Measurements from ENCODE around the gene BAMBI.

BAMBI gene, protein sequence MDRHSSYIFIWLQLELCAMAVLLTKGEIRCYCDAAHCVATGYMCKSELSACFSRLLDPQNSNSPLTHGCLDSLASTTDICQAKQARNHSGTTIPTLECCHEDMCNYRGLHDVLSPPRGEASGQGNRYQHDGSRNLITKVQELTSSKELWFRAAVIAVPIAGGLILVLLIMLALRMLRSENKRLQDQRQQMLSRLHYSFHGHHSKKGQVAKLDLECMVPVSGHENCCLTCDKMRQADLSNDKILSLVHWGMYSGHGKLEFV

DNA sequence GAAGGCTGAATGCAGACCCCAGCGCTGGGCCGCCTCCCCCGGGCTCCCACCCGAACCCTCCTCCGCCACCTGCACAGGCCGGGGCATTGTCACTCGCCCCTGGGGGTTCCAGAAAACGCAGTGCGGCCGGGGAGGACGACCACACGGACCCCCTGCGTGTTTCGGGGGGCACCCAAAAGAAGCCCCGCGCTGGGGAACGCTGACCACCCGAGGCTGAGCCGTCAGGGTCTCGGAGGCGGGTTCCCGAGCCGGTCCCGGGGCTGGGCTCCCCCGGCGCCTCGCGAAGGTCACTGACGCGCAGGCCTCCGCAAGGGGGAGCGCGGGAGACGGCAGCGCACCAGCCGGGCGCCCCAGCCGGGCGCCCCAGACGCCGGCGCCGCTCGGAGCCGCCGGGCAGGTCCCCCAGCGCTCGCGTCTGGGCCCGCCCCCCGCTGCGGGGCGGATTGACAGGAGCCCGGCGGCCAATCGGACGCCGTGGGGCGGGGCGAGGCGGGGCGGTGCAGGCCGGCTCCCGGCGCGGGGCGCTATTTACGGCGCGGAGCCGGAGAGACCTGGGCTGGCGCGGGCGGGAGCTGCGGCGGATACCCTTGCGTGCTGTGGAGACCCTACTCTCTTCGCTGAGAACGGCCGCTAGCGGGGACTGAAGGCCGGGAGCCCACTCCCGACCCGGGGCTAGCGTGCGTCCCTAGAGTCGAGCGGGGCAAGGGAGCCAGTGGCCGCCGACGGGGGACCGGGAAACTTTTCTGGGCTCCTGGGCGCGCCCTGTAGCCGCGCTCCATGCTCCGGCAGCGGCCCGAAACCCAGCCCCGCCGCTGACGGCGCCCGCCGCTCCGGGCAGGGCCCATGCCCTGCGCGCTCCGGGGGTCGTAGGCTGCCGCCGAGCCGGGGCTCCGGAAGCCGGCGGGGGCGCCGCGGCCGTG is at the start of gene BAMBI:
BAMBI (plus strand) TSS at position 554 of the 920 bp plus-strand sequence. CDS start 377 bp downstream, outside the sequence.
- Mint-ChIP-seq H3K27ac (peak within 1 kb of the TSS; percentile 49), H3K4me1 (peaks cover 51% of the 10 kb centered on the region), H3K4me3 (peak within 1 kb of the TSS; percentile 96), H3K27me3 (ENCODE audit: low read depth, poor library complexity) (peaks cover 13% of the 10 kb centered on the region), H3K36me3 (ENCODE audit: low read depth) (peaks cover 5% of the 10 kb centered on the region), H3K9me3 (no peaks in the 10 kb centered on the region)
- peak; percentile 96 for DNase-seq
- TF ChIP-seq, protein P1, sequence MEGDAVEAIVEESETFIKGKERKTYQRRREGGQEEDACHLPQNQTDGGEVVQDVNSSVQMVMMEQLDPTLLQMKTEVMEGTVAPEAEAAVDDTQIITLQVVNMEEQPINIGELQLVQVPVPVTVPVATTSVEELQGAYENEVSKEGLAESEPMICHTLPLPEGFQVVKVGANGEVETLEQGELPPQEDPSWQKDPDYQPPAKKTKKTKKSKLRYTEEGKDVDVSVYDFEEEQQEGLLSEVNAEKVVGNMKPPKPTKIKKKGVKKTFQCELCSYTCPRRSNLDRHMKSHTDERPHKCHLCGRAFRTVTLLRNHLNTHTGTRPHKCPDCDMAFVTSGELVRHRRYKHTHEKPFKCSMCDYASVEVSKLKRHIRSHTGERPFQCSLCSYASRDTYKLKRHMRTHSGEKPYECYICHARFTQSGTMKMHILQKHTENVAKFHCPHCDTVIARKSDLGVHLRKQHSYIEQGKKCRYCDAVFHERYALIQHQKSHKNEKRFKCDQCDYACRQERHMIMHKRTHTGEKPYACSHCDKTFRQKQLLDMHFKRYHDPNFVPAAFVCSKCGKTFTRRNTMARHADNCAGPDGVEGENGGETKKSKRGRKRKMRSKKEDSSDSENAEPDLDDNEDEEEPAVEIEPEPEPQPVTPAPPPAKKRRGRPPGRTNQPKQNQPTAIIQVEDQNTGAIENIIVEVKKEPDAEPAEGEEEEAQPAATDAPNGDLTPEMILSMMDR (IDR thresholded peaks at IDR 0.05) = peak; percentile 38

DNA sequence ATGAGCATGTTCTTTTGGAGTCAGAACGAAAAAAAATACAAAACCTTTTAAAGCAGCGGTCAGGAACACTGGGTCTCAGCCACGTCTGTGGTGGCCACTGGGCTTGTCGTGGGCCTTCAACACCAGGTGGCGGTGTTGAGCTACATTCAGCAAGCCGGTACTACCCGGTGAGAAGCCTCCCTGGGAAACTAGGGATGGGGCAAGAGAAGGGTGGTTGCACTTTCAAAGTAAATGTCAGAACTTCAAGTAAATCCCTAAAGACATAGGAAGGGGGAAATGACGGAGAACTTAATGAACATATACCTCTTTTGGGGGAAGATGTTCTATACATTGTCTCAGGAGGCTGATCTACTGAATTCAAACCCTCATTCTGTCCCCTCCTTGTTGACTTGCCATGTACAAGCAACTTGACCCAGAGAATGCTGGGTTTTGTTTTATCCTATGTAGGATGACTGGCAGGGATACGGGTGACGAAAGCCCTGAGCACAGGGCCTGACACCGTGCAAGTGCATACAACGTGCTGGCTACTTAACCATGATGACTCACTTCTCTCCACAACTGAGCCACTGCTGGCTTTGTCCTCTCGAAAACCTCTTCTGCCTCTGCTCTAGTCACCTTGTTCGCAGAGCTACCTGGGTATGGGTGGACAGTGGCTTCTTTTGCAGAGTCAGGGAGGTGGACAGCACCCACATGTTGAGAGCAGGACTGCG is 49.0 kb upstream of the BAMBI start:
- no peak overlapping the region for H3K4me3 Mint-ChIP-seq
- peaks cover 7% of the 10 kb centered on the region for H3K27me3 Mint-ChIP-seq (ENCODE audit: low read depth, poor library complexity)
- no peak overlapping the region for H3K27ac Mint-ChIP-seq
- TF ChIP-seq, protein P1 (IDR thresholded peaks at IDR 0.05) = peak; percentile 82
- peaks cover 3% of the 10 kb centered on the region for H3K36me3 Mint-ChIP-seq (ENCODE audit: low read depth)
- H3K9me3 Mint-ChIP-seq = no peaks in the 10 kb centered on the region
- peak; percentile 85 for DNase-seq
- peaks cover 5% of the 10 kb centered on the region for H3K4me1 Mint-ChIP-seq

DNA sequence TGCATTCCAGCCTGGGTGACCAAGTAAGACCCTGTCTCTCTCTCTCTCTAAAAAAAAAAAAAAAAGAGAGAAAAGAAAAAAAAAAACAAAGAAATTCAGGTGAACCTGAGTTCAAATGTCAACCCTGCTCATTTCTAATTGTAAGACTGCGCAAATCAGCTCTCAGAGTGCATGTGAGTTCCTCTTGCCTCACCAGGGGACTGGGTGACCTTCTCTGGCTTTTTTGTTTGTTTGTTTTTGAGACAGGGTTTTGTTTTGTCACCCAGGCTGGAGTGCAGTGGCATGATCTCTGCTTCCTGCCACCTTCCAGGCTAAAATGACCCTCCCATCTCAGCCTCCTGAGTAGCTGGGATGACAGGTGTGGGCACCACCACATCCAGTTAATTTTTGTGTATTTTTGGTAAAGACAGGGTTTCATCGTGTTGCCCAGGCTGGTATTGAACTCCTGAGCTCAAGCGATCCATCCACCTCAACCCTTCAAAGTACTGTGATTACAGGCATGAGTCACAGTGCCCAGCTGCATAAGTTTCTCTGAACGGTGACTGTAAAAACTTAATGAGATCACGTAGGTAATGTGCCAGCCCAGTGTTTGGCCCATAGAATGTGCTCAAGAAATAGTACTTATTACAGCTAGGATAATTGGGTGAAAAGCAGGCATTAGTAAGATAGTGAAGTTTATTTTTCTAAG is 45.3 kb upstream of the BAMBI start:
- Mint-ChIP-seq H3K4me1 (peaks cover 12% of the 10 kb centered on the region), H3K27me3 (ENCODE audit: low read depth, poor library complexity) (peaks cover 3% of the 10 kb centered on the region), H3K36me3 (ENCODE audit: low read depth) (no peaks in the 10 kb centered on the region), H3K4me3 (no peak overlapping the region), H3K9me3 (no peaks in the 10 kb centered on the region), H3K27ac (no peak overlapping the region)
- DNase-seq = no peak
- TF ChIP-seq, protein P1 (IDR thresholded peaks at IDR 0.05) = no peak

DNA sequence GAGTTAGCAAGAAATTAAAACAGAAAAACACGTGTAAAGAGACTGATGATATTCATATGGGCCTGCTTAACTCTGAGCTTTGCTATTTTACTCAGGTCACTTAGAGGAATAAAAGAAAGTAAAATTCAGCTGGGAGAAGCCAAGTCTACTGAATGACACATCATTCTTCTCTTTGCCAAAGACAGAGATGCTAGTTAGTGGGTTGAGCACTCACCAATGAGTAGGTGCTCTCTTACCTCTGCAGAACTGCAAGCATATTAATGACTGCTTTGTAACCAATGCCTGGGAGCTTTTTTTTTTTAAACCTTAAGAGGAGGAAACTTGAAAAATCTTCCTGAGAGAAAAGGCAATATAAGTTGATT is 44.8 kb upstream of the BAMBI start:
- TF ChIP-seq, protein P1 (IDR thresholded peaks at IDR 0.05) = no peak
- Mint-ChIP-seq H3K27ac (no peak overlapping the region), H3K9me3 (no peaks in the 10 kb centered on the region), H3K4me1 (peaks cover 12% of the 10 kb centered on the region), H3K4me3 (no peak overlapping the region), H3K27me3 (ENCODE audit: low read depth, poor library complexity) (peaks cover 3% of the 10 kb centered on the region), H3K36me3 (ENCODE audit: low read depth) (no peaks in the 10 kb centered on the region)
- no peak for DNase-seq

DNA sequence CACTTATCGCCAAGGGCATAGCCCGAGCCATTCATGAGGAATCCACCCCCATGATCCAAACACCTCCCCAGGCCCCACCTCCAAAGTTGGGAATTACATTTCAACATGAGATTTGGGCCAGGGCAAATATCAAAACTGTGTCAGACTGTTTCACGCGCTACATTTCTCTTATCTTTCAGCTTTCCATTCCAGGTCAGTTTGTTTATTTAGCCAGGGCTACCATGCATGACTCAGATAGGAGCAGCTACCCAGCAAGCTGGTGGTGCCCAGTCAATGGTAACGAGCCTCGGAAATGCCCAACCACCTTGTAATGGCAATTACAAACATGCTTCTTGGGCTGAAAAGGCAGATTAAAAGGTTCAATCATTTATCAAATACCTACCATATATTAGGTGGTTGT is 43.6 kb upstream of the BAMBI start:
- Mint-ChIP-seq H3K4me1 (peaks cover 12% of the 10 kb centered on the region), H3K27me3 (ENCODE audit: low read depth, poor library complexity) (peaks cover 3% of the 10 kb centered on the region), H3K36me3 (ENCODE audit: low read depth) (no peaks in the 10 kb centered on the region), H3K9me3 (no peaks in the 10 kb centered on the region), H3K27ac (no peak overlapping the region), H3K4me3 (no peak overlapping the region)
- TF ChIP-seq, protein P1 (IDR thresholded peaks at IDR 0.05) = no peak
- DNase-seq = no peak

All from nephron progenitor cell (in vitro differentiated cells).